HPDE6-E6E7 (cell line): Measurements from ENCODE around the gene TTLL13.
"Not testable (repeated sequence)": the region's sequence is repeated elsewhere in the genome, so short reads cannot be mapped to it uniquely, and the experiment has no call there.

Experiments
- DNase-seq: peaks from one replicate; pipeline ENCODE4 v3.0.0; 2011; ENCODE audit warnings: missing footprints; ENCODE audit errors: extremely low spot score

Gene TTLL13

GRCh38 chr15:90239371-90239770, 10.0 kb upstream of the TTLL13 start:
- DNase-seq = no peak

GRCh38 chr15:90240856-90241255, 8.5 kb upstream of the TTLL13 start:
- no peak for DNase-seq

GRCh38 chr15:90241343-90242192, 7.8 kb upstream of the TTLL13 start:
- no peak for DNase-seq

- no peak for DNase-seq
Measured at GRCh38 chr15:90243943-90244639, 5.3 kb upstream of the TTLL13 start.

- DNase-seq = no peak
Measured at GRCh38 chr15:90248789-90249202, 560 bp upstream of the TTLL13 start.

- no peak for DNase-seq
Measured at GRCh38 chr15:90257776-90258175, 8.4 kb downstream of the TTLL13 start.

- no peak for DNase-seq
Measured at GRCh38 chr15:90259524-90259923, 10.2 kb downstream of the TTLL13 start.

- not testable (repeated sequence) for DNase-seq
Measured at GRCh38 chr15:90260731-90261130, 11.4 kb downstream of the TTLL13 start.

- peak; percentile 60 for DNase-seq
Measured at GRCh38 chr15:90261811-90262210, 12.5 kb downstream of the TTLL13 start.

GRCh38 chr15:90262426-90262825, 13.1 kb downstream of the TTLL13 start:
- no peak for DNase-seq

GRCh38 chr15:90264671-90265070, 15.3 kb downstream of the TTLL13 start:
- no peak for DNase-seq

GRCh38 chr15:90265271-90266060, 16.1 kb downstream of the TTLL13 start, which contains the start of gene NGRN:
NGRN (plus strand) TSS chr15:90265672; CDS start chr15:90265713, 41 bp downstream.
- DNase-seq = peak; percentile 79

- no peak for DNase-seq
Measured at GRCh38 chr15:90266061-90266431, 16.7 kb downstream of the TTLL13 start.

- DNase-seq = no peak
Measured at GRCh38 chr15:90266485-90266884, 17.1 kb downstream of the TTLL13 start.

GRCh38 chr15:90268415-90268814, 19.1 kb downstream of the TTLL13 start:
- DNase-seq = no peak

GRCh38 chr15:90270502-90271150, 21.3 kb downstream of the TTLL13 start:
- no peak for DNase-seq

GRCh38 chr15:90271459-90272166, 22.3 kb downstream of the TTLL13 start:
- no peak for DNase-seq

- not testable (repeated sequence) for DNase-seq
Measured at GRCh38 chr15:90278467-90278866, 29.1 kb downstream of the TTLL13 start.

GRCh38 chr15:90280743-90281142, 31.4 kb downstream of the TTLL13 start:
- not testable (repeated sequence) for DNase-seq

GRCh38 chr15:90281637-90282036, 32.3 kb downstream of the TTLL13 start:
- DNase-seq = not testable (repeated sequence)

- no peak for DNase-seq
Measured at GRCh38 chr15:90286678-90287077, 37.3 kb downstream of the TTLL13 start.
